HEK293T (cell line): ENCODE measurements around the gene GATAD1.
"Not testable (repeated sequence)": the region's sequence is repeated elsewhere in the genome, so short reads cannot be mapped to it uniquely, and the experiment has no call there.

Source experiments
- CTCF ChIA-PET: fragments of 350-600 bp; formaldehyde crosslinking; extraction: SDS; loops from one replicate; lab custom pipeline; 2021; ENCODE audit warnings: antibody characterized with exemption, inconsistent platforms; lab: Yijun Ruan, JAX
- POLR2A ChIA-PET: fragments of 350-600 bp; formaldehyde crosslinking; extraction: SDS; loops from one replicate; lab custom pipeline; 2020; ENCODE audit warnings: antibody characterized with exemption, inconsistent platforms; lab: Yijun Ruan, JAX
- DNase-seq: peaks from one replicate; pipeline ENCODE4 v3.0.0; 2012; ENCODE audit warnings: mixed read lengths; ENCODE audit errors: extremely low spot score
- ARNT ChIP-seq: fragments of 450-650 bp; IDR thresholded peaks from 2 replicates; pipeline ENCODE4 v1.6.1; 2017; ENCODE audit warnings: mild to moderate bottlenecking
- BHLHE40 ChIP-seq: fragments of 450-650 bp; IDR thresholded peaks from 2 replicates; pipeline ENCODE4 v1.6.1; 2016; ENCODE audit warnings: mild to moderate bottlenecking, moderate library complexity, borderline replicate concordance
- CTBP1 ChIP-seq: fragments of 450-650 bp; IDR thresholded peaks from 2 replicates; pipeline ENCODE4 v1.6.1; 2016; ENCODE audit warnings: borderline replicate concordance
- ELF4 ChIP-seq: fragments of 450-650 bp; IDR thresholded peaks from 2 replicates; pipeline ENCODE4 v1.6.1; 2017; ENCODE audit warnings: antibody characterized with exemption
- FOXA1 ChIP-seq: fragments of 450-650 bp; IDR thresholded peaks from 2 replicates; pipeline ENCODE4 v1.6.1; 2016; ENCODE audit warnings: mild to moderate bottlenecking
- FOXK2 ChIP-seq: fragments of 450-650 bp; IDR thresholded peaks from 2 replicates; pipeline ENCODE4 v1.6.1; 2016; ENCODE audit warnings: mild to moderate bottlenecking
- FOXM1 ChIP-seq: fragments of 450-650 bp; IDR thresholded peaks from 2 replicates; pipeline ENCODE4 v1.6.1; 2017; ENCODE audit warnings: mild to moderate bottlenecking, borderline replicate concordance
- HDGF ChIP-seq: fragments of 450-650 bp; IDR thresholded peaks from 2 replicates; pipeline ENCODE4 v1.6.1; 2017; ENCODE audit warnings: antibody characterized with exemption, borderline replicate concordance
- L3MBTL2 ChIP-seq: fragments of 450-650 bp; conservative IDR thresholded peaks from 2 replicates; pipeline ENCODE4 v1.6.1; 2016; ENCODE audit warnings: mild to moderate bottlenecking
- LEF1 ChIP-seq: fragments of 450-650 bp; IDR thresholded peaks from 2 replicates; pipeline ENCODE4 v1.6.1; 2017; ENCODE audit warnings: mild to moderate bottlenecking, borderline replicate concordance
- NFRKB ChIP-seq: fragments of 450-650 bp; IDR thresholded peaks from 2 replicates; pipeline ENCODE4 v1.6.1; 2016; ENCODE audit warnings: mild to moderate bottlenecking, moderate library complexity
- PKNOX1 ChIP-seq: fragments of 450-650 bp; IDR thresholded peaks from 2 replicates; pipeline ENCODE4 v1.6.1; 2016
- SP1 ChIP-seq: fragments of 450-650 bp; IDR thresholded peaks from 2 replicates; pipeline ENCODE4 v1.6.1; 2017
- SUZ12 ChIP-seq: fragments of 450-650 bp; IDR thresholded peaks from 2 replicates; pipeline ENCODE4 v1.6.1; 2016; ENCODE audit warnings: mild to moderate bottlenecking
- TARDBP ChIP-seq: fragments of 450-650 bp; IDR thresholded peaks from 2 replicates; pipeline ENCODE4 v1.6.1; 2016
- ZNF384 ChIP-seq: fragments of 450-650 bp; IDR thresholded peaks from 2 replicates; pipeline ENCODE4 v1.6.1; 2016

Gene GATAD1

DNA sequence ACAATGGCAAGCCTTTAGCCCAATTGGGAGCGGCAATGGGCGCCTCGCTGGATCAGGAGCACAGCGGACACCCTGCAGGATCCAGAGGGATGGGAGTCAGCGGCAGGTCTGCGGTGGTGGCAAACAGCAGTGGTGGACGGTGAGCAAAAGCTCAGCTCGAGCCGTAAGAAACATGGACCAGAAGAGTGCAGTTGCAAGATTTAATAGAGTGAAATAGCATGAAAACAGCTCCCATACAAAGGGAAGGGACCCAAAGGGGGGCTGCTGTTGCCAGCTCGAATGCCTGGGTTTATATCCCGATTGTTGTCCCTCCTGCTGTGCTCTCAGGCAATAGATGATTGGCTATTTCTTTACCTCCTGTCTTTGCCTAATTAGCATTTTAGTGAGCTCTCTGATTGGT is 30.4 kb downstream of the GATAD1 start, which contains the start of gene ERVW-1:
ERVW-1 (minus strand) TSS at position 266 of the 400 bp plus-strand sequence. CDS start 7,565 bp downstream, outside the sequence.
- POLR2A ChIA-PET, CTCF ChIA-PET, DNase-seq: not testable (repeated sequence)

- ChIA-PET CTCF (no interaction called here), POLR2A (no interaction called here)
- TF ChIP-seq BHLHE40, result no peak
- no peak for TF ChIP-seq ZNF384
- no peak for TF ChIP-seq ARNT
- no peak for TF ChIP-seq NFRKB
- no peak for TF ChIP-seq CTBP1
- TF ChIP-seq ELF4, result no peak
- TF ChIP-seq HDGF, result no peak
- TF ChIP-seq TARDBP, result no peak
- no peak for TF ChIP-seq FOXM1
- no peak for TF ChIP-seq FOXK2
- TF ChIP-seq PKNOX1, result no peak
- no peak for TF ChIP-seq FOXA1
- no peak for TF ChIP-seq SUZ12
- TF ChIP-seq LEF1, result no peak
- TF ChIP-seq L3MBTL2, result no peak
- no peak for TF ChIP-seq SP1
- no peak for DNase-seq
Measured at GRCh38 chr7:92478095-92478494, 30.8 kb downstream of the GATAD1 start.

GRCh38 chr7:92478711-92479110 is 31.4 kb downstream of the GATAD1 start:
- DNase-seq, result no peak
- ChIA-PET CTCF (no interaction called here), POLR2A (no interaction called here)
- TF ChIP-seq SP1 (no peak), ELF4 (no peak), NFRKB (no peak), L3MBTL2 (no peak), BHLHE40 (no peak), ZNF384 (no peak), CTBP1 (no peak), SUZ12 (no peak), PKNOX1 (no peak), FOXK2 (no peak), TARDBP (no peak), FOXA1 (no peak), LEF1 (no peak), FOXM1 (no peak), ARNT (no peak), HDGF (no peak)

- DNase-seq, POLR2A ChIA-PET, CTCF ChIA-PET: not testable (repeated sequence)
Measured at GRCh38 chr7:92479146-92479545, 31.9 kb downstream of the GATAD1 start.

- POLR2A ChIA-PET, CTCF ChIA-PET, DNase-seq: not testable (repeated sequence)
Measured at GRCh38 chr7:92483624-92484023, 36.3 kb downstream of the GATAD1 start.

- CTCF ChIA-PET, result not testable (repeated sequence)
Measured at GRCh38 chr7:92484226-92484625, 36.9 kb downstream of the GATAD1 start.

GRCh38 chr7:92485267-92485892 is 38.1 kb downstream of the GATAD1 start:
- no peak for DNase-seq
- POLR2A ChIA-PET, result no interaction called here
- CTCF ChIA-PET, result no interaction called here
- TF ChIP-seq TARDBP, result no peak
- no peak for TF ChIP-seq NFRKB
- no peak for TF ChIP-seq LEF1
- TF ChIP-seq CTBP1, result no peak
- TF ChIP-seq ARNT, result no peak
- TF ChIP-seq ZNF384, result no peak
- no peak for TF ChIP-seq SUZ12
- no peak for TF ChIP-seq L3MBTL2
- no peak for TF ChIP-seq FOXK2
- TF ChIP-seq HDGF, result no peak
- no peak for TF ChIP-seq PKNOX1
- TF ChIP-seq BHLHE40, result no peak
- TF ChIP-seq FOXA1, result no peak

More at GRCh38 chr7:92484226-92484625, 36.9 kb downstream of the GATAD1 start:
- DNase-seq, POLR2A ChIA-PET: not testable (repeated sequence)

- POLR2A ChIA-PET, result no interaction called here
- no peak for TF ChIP-seq HDGF
- no peak for TF ChIP-seq LEF1
- TF ChIP-seq SUZ12, result no peak
- TF ChIP-seq ZNF384, result no peak
- TF ChIP-seq L3MBTL2, result no peak
- TF ChIP-seq CTBP1, result no peak
- TF ChIP-seq ELF4, result no peak
- TF ChIP-seq SP1, result no peak
- TF ChIP-seq TARDBP, result no peak
- no peak for TF ChIP-seq NFRKB
- no peak for TF ChIP-seq BHLHE40
- no peak for TF ChIP-seq FOXK2
- no peak for TF ChIP-seq FOXA1
- no peak for TF ChIP-seq ARNT
- CTCF ChIA-PET, result no interaction called here
Measured at GRCh38 chr7:92485974-92486373, 38.7 kb downstream of the GATAD1 start.

More at GRCh38 chr7:92485974-92486373, 38.7 kb downstream of the GATAD1 start:
- DNase-seq, result no peak
